K562 (cell line): ENCODE results near the gene ETFBKMT. TPM values are rescaled to one million over a fixed set of nuclear protein-coding genes. Genes with fewer than 3 reads are reported as not detected.

Source experiments
- CUX1 ChIP-seq: fragments of 200-800 bp; sonication (Bioruptor generic); IDR thresholded peaks from 2 replicates; pipeline ENCODE4 v1.6.1; 2016; ENCODE audit warnings: missing genetic modification characterization, missing compliant biosample characterization
- USF2 ChIP-seq: sonication (generic); formaldehyde crosslinking; IDR thresholded peaks from 2 replicates; pipeline ENCODE4 v1.5.0; 2020; ENCODE audit warnings: missing genetic modification reagents
- ZKSCAN1 ChIP-seq: fragments of 150-350 bp; IDR thresholded peaks from 2 replicates; pipeline ENCODE4 v1.6.1; 2016; ENCODE audit warnings: low read depth, low read length
- polyA plus RNA-seq, 8 experiments: library from polyadenylated mRNA; depleted of rRNA in 4 of 8; stranded (reverse) in 5 of 8; unstranded in 3 of 8; fragments of >200 nt; fragmentation: Nextera tagmentation in 2 of 8; fragmentation: Illumina TruSeq in 1 of 8; extraction: Ambion mirVana in 2 of 8; extraction: Trizol in 1 of 8; gene quantifications; 2 replicates each; pipeline versions ENCODE4 v1.2.1 to v1.2.3, GENCODE V29; 2011 to 2014; ENCODE audit warnings: inconsistent platforms in 1 of 8, missing spikeins in 1 of 8
- total RNA-seq, 7 experiments: library from RNA; depleted of rRNA in 6 of 7; stranded (reverse); fragments of >200 nt in 6 of 7; fragmentation: Illumina TruSeq in 2 of 7; extraction: Trizol in 2 of 7; gene quantifications; 2 replicates each; pipeline versions ENCODE4 v1.2.1 to v1.2.3, GENCODE V29; 2011 to 2021; ENCODE audit warnings: low replicate concordance in 1 of 7

ETFBKMT gene
- total and polyA plus RNA-seq, 9 of the 15 experiments (the other 6 are each of a cell fraction or from before 2014, with no cell fraction given) = 0.18 to 1.7 (median 0.96) TPM

DNA sequence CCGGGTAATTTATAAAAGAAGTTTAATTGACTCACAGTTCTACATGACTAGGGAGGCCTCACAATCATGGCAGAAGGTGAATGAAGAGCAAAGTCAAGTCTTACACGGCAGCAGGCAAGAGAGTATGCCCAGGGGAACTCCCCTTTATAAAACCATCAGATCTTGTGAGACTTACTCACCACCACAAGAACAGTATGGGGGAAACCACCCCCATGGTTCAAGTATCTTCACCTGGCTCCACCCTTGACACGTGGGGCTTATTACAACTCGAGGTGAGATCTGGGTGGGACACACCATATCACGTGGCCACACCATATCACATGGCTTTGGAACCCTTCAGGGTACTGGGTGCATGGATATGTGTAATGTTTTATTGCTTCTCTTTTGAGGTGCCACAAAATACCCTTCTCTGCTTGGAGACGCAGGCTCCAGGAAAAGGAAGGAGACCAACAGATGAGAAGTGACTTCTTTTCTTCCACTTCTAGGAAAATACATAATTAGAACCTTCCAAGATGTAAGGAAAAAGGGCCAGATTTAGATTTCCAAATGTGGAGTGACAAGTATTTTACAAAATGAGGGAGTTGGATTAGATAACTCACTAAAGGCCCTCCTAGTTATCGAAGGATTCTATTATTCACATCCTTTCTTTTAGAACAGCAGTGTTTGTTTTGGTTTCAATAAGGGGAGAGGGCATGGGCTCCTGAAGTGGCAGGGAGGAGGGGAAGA lies 33.1 kb upstream of the ETFBKMT start (continued):
- TF ChIP-seq CUX1 (no peak), USF2 (CRISPR knock-in tag) (peak; percentile 36; the same call in 1 of the 2 replicates), ZKSCAN1 (no peak)
